Measurements from ENCODE around the gene DIP2C. TPM values are rescaled to one million over a fixed set of nuclear protein-coding genes. Genes with fewer than 3 reads are reported as not detected.
"Not testable (repeated sequence)": the region's sequence is repeated elsewhere in the genome, so short reads cannot be mapped to it uniquely, and the experiment has no call there.

DIP2C gene
- polyA plus RNA-seq, 3 donors = 0.11 TPM; not detected in 2

- WGBS (ENCODE audit: insufficient coverage) = 91% methylated on average over 8 of the region's 10 CpGs
- no peaks in the 10 kb centered on the region for H3K36me3 ChIP-seq (replicated peaks in 1 of 2; ENCODE audit: control insufficient read depth in 1 of 2, insufficient read depth in 2 of 2, low read length in 2 of 2)
- Mint-ChIP-seq H3K9me3 (peaks cover 0 to 4% (median 0%) of the 10 kb centered on the region in 7 donors), H3K36me3 (no peaks in the 10 kb centered on the region), H3K27me3 (ENCODE audit: low read depth in 3 of 3) (peaks cover 34 to 70% (median 34%) of the 10 kb centered on the region in 3 donors), H3K4me1 (no peaks in the 10 kb centered on the region), H3K27ac (no peak overlapping the region), H3K4me3 (peak overlapping the region in 1 of 2 donors; percentile 56)
- intact Hi-C loops (cut with micrococcal nuclease) = no loop called here
- no peaks in the 10 kb centered on the region for H3K9me3 ChIP-seq (replicated peaks in 1 of 2; ENCODE audit: control insufficient read depth in 1 of 2, insufficient read depth in 1 of 2, low read length in 2 of 2)
- H3K4me1 ChIP-seq (ENCODE audit: control insufficient read depth in 1 of 2, insufficient read depth in 2 of 2, low read length in 2 of 2) = no peaks in the 10 kb centered on the region
- no peak overlapping the region for H2AFZ ChIP-seq (ENCODE audit: insufficient read depth, low read depth, low read length, poor library complexity, severe bottlenecking)
- DNase-seq = no peak
- TF ChIP-seq CTCF (IDR thresholded peaks at IDR 0.05) = no peak
- no peak overlapping the region for H3K4me3 ChIP-seq (replicated peaks in 1 of 3; ENCODE audit: low read depth in 2 of 3, low read length in 3 of 3)
- H4K20me1 ChIP-seq (ENCODE audit: insufficient read depth, low read length) = no peaks in the 10 kb centered on the region
- no peak overlapping the region for H3K9ac ChIP-seq (ENCODE audit: insufficient read depth, low read length, poor library complexity, severe bottlenecking)
- peaks cover 0 to 25% of the 10 kb centered on the region in 2 donors for H3K27me3 ChIP-seq (ENCODE audit: control insufficient read depth in 2 of 2, insufficient read depth in 2 of 2, low read length in 2 of 2)
- H3K79me2 ChIP-seq (ENCODE audit: insufficient read depth, low read length) = no peaks in the 10 kb centered on the region
- no peak overlapping the region for H3K4me2 ChIP-seq (replicated peaks; ENCODE audit: extremely low read depth, low read length, poor library complexity, severe bottlenecking)
- no peak overlapping the region for H3K27ac ChIP-seq (ENCODE audit: low read depth in 1 of 2, low read length in 2 of 2)
Observed at GRCh38 chr10:612696-613095, 76.8 kb downstream of the DIP2C start.

GRCh38 chr10:610642-611305, 78.7 kb downstream of the DIP2C start:
- H3K4me3 Mint-ChIP-seq; H3K9me3 Mint-ChIP-seq; H3K79me2 ChIP-seq (ENCODE audit: insufficient read depth, low read length); H3K36me3 ChIP-seq (replicated peaks in 1 of 2; ENCODE audit: control insufficient read depth in 1 of 2, insufficient read depth in 2 of 2, low read length in 2 of 2); H3K4me2 ChIP-seq (replicated peaks; ENCODE audit: extremely low read depth, low read length, poor library complexity, severe bottlenecking); H4K20me1 ChIP-seq (ENCODE audit: insufficient read depth, low read length); H2AFZ ChIP-seq (ENCODE audit: insufficient read depth, low read depth, low read length, poor library complexity, severe bottlenecking); H3K9ac ChIP-seq (ENCODE audit: insufficient read depth, low read length, poor library complexity, severe bottlenecking); H3K27ac ChIP-seq (ENCODE audit: low read depth in 1 of 2, low read length in 2 of 2); DNase-seq; H3K36me3 Mint-ChIP-seq; intact Hi-C loops (cut with micrococcal nuclease); H3K27ac Mint-ChIP-seq; H3K4me1 Mint-ChIP-seq; H3K4me3 ChIP-seq (replicated peaks in 1 of 3; ENCODE audit: low read depth in 2 of 3, low read length in 3 of 3); H3K9me3 ChIP-seq (replicated peaks in 1 of 2; ENCODE audit: control insufficient read depth in 1 of 2, insufficient read depth in 1 of 2, low read length in 2 of 2); H3K4me1 ChIP-seq (ENCODE audit: control insufficient read depth in 1 of 2, insufficient read depth in 2 of 2, low read length in 2 of 2): not testable (repeated sequence)
- H3K27me3 Mint-ChIP-seq (ENCODE audit: low read depth in 3 of 3) = peaks cover 25 to 51% (median 26%) of the 10 kb centered on the region in 3 donors
- 71% methylated on average over 1 of the region's 7 CpGs for WGBS (ENCODE audit: insufficient coverage)
- peaks cover 0 to 12% of the 10 kb centered on the region in 2 donors for H3K27me3 ChIP-seq (ENCODE audit: control insufficient read depth in 2 of 2, insufficient read depth in 2 of 2, low read length in 2 of 2)

All from CD14-positive monocyte (primary cell).